Mesendoderm (in vitro differentiated cells): Measurements from ENCODE around the gene C1orf116.

Experiments used
- DNase-seq: peaks from one replicate; pipeline ENCODE4 v3.0.0; 2013
- H2AK5ac ChIP-seq: 2 replicates; pipeline ENCODE4 v1.6.1; 2013; ENCODE audit warnings: low read length, inconsistent platforms
- H2BK120ac ChIP-seq: 2 replicates; pipeline ENCODE4 v1.6.1; 2013; ENCODE audit warnings: low read depth, mild to moderate bottlenecking, low read length, moderate library complexity, mixed read lengths
- H2BK15ac ChIP-seq: replicated peaks from 2 replicates; pipeline ENCODE4 v1.6.1; 2013; ENCODE audit warnings: low read depth, mild to moderate bottlenecking, moderate library complexity
- H2BK5ac ChIP-seq: 2 replicates; pipeline ENCODE4 v1.6.1; 2013; ENCODE audit warnings: low read length, inconsistent platforms
- H3K18ac ChIP-seq: 2 replicates; pipeline ENCODE4 v1.6.1; 2013; ENCODE audit warnings: mild to moderate bottlenecking, low read length, mixed read lengths
- H3K23ac ChIP-seq: one replicate; pipeline ENCODE4 v1.6.1; 2013; ENCODE audit warnings: low read length
- H3K27ac ChIP-seq: 2 replicates; pipeline ENCODE4 v1.5.1; 2013; ENCODE audit warnings: low read depth, mild to moderate bottlenecking, inconsistent platforms, low read length, moderate library complexity
- H3K27me3 ChIP-seq: 2 replicates; pipeline ENCODE4 v1.6.1; 2013; ENCODE audit warnings: low read length, control low read depth, mild to moderate bottlenecking, inconsistent platforms; ENCODE audit not compliant: insufficient read depth, poor library complexity
- H3K36me3 ChIP-seq: 2 replicates; pipeline ENCODE4 v1.6.1; 2013; ENCODE audit warnings: low read length, inconsistent platforms; ENCODE audit not compliant: control insufficient read depth, insufficient read depth
- H3K4ac ChIP-seq: one replicate; pipeline ENCODE4 v1.6.1; 2013; ENCODE audit warnings: low read depth, mild to moderate bottlenecking, low read length, moderate library complexity
- H3K4me1 ChIP-seq: 2 replicates; pipeline ENCODE4 v1.6.1; 2013; ENCODE audit warnings: low read depth, low read length, inconsistent platforms; ENCODE audit not compliant: control insufficient read depth
- H3K4me2 ChIP-seq: 2 replicates; pipeline ENCODE4 v1.6.1; 2013; ENCODE audit warnings: low read length
- H3K4me3 ChIP-seq: 2 replicates; pipeline ENCODE4 v1.5.1; 2013; ENCODE audit warnings: mild to moderate bottlenecking, low read length
- H3K56ac ChIP-seq: one replicate; pipeline ENCODE4 v1.6.1; 2013; ENCODE audit warnings: low read length
- H3K79me1 ChIP-seq: 2 replicates; pipeline ENCODE4 v1.6.1; 2013; ENCODE audit warnings: low read length, inconsistent platforms
- H3K79me2 ChIP-seq: 2 replicates; pipeline ENCODE4 v1.6.1; 2013; ENCODE audit warnings: mild to moderate bottlenecking, low read length; ENCODE audit not compliant: control insufficient read depth, insufficient read depth
- H3K9ac ChIP-seq: 2 replicates; pipeline ENCODE4 v1.6.1; 2013; ENCODE audit warnings: low read length, inconsistent platforms
- H4K5ac ChIP-seq: one replicate; pipeline ENCODE4 v1.6.1; 2013; ENCODE audit warnings: low read length
- H4K8ac ChIP-seq: one replicate; pipeline ENCODE4 v1.6.1; 2013; ENCODE audit warnings: low read depth, mild to moderate bottlenecking, control low read depth, low read length, moderate library complexity
- WGBS: extraction: QIAGEN DNeasy Blood & Tissue Kit; methylation state at CpG from one replicate; pipeline ENCODE4 v1.1.7; 2013; ENCODE audit warnings: low lambda C conversion rate, missing lambda C conversion rate; ENCODE audit not compliant: insufficient coverage; ENCODE audit errors: extremely low coverage; 5-methylcytosine and 5-hydroxymethylcytosine counted together

Gene C1orf116

GRCh38 chr1:207015791-207016190, 16.8 kb downstream of the C1orf116 start:
- no peak overlapping the region for H3K4ac ChIP-seq
- H3K23ac ChIP-seq = no peak overlapping the region
- no peak overlapping the region for H2BK15ac ChIP-seq
- H3K79me2 ChIP-seq = no peaks in the 10 kb centered on the region
- H4K8ac ChIP-seq = no peak overlapping the region
- H3K27me3 ChIP-seq = no peaks in the 10 kb centered on the region
- H3K9ac ChIP-seq = no peak overlapping the region
- H3K4me3 ChIP-seq = no peak overlapping the region
- no peak overlapping the region for H2AK5ac ChIP-seq
- no peak overlapping the region for H3K27ac ChIP-seq
- no peak overlapping the region for H4K5ac ChIP-seq
- no peak overlapping the region for H3K4me2 ChIP-seq
- no peak for DNase-seq
- no peak overlapping the region for H2BK5ac ChIP-seq
- H3K18ac ChIP-seq = no peak overlapping the region
- H2BK120ac ChIP-seq = no peak overlapping the region
- H3K79me1 ChIP-seq = no peaks in the 10 kb centered on the region
- H3K56ac ChIP-seq = no peak overlapping the region
- H3K4me1 ChIP-seq = no peaks in the 10 kb centered on the region
- no CpG with 5 or more reads among the region's 3 CpGs for WGBS
- H3K36me3 ChIP-seq = no peaks in the 10 kb centered on the region

- H2BK15ac ChIP-seq = no peak overlapping the region
- no CpG with 5 or more reads among the region's 3 CpGs for WGBS
Observed at GRCh38 chr1:207014728-207015127, 17.8 kb downstream of the C1orf116 start.

GRCh38 chr1:207013321-207014085, 19.1 kb downstream of the C1orf116 start:
- Histone ChIP-seq H3K4me1 (no peaks in the 10 kb centered on the region), H3K4ac (no peak overlapping the region), H3K4me3 (no peak overlapping the region), H2AK5ac (no peak overlapping the region), H3K9ac (no peak overlapping the region), H3K56ac (no peak overlapping the region), H3K23ac (no peak overlapping the region), H3K36me3 (no peaks in the 10 kb centered on the region), H2BK5ac (no peak overlapping the region), H3K4me2 (no peak overlapping the region), H3K18ac (no peak overlapping the region), H3K27me3 (no peaks in the 10 kb centered on the region), H3K27ac (no peak overlapping the region), H2BK120ac (no peak overlapping the region), H3K79me1 (no peaks in the 10 kb centered on the region), H2BK15ac (no peak overlapping the region), H4K8ac (no peak overlapping the region), H4K5ac (no peak overlapping the region), H3K79me2 (no peaks in the 10 kb centered on the region)
- WGBS = no CpG with 5 or more reads among the region's 6 CpGs
- DNase-seq = no peak

More at GRCh38 chr1:207014728-207015127, 17.8 kb downstream of the C1orf116 start:
- Histone ChIP-seq H3K4me2 (no peak overlapping the region), H3K23ac (no peak overlapping the region), H2AK5ac (no peak overlapping the region), H2BK120ac (no peak overlapping the region), H2BK5ac (no peak overlapping the region), H3K4ac (no peak overlapping the region), H4K5ac (no peak overlapping the region), H3K18ac (no peak overlapping the region), H3K4me1 (no peaks in the 10 kb centered on the region), H3K36me3 (no peaks in the 10 kb centered on the region), H3K27ac (no peak overlapping the region), H3K79me1 (no peaks in the 10 kb centered on the region), H3K27me3 (no peaks in the 10 kb centered on the region), H3K79me2 (no peaks in the 10 kb centered on the region), H4K8ac (no peak overlapping the region), H3K9ac (no peak overlapping the region), H3K56ac (no peak overlapping the region), H3K4me3 (no peak overlapping the region)
- DNase-seq = no peak

- Histone ChIP-seq H3K27me3 (no peaks in the 10 kb centered on the region), H3K4me2 (no peak overlapping the region), H3K79me1 (no peaks in the 10 kb centered on the region), H2BK5ac (no peak overlapping the region), H3K18ac (no peak overlapping the region), H3K23ac (no peak overlapping the region), H2BK15ac (no peak overlapping the region), H2BK120ac (no peak overlapping the region), H4K8ac (no peak overlapping the region), H3K4me3 (no peak overlapping the region), H3K9ac (no peak overlapping the region), H2AK5ac (no peak overlapping the region), H3K56ac (no peak overlapping the region), H3K4me1 (no peaks in the 10 kb centered on the region), H3K27ac (no peak overlapping the region), H4K5ac (no peak overlapping the region), H3K4ac (no peak overlapping the region), H3K79me2 (no peaks in the 10 kb centered on the region), H3K36me3 (no peaks in the 10 kb centered on the region)
- DNase-seq = no peak
- no CpG with 5 or more reads among the region's 2 CpGs for whole genome bisulfite sequencing
Observed at GRCh38 chr1:207010726-207011125, 21.8 kb downstream of the C1orf116 start.

- no peak overlapping the region for H3K27ac ChIP-seq
- no CpG with 5 or more reads among the region's 7 CpGs for WGBS
Observed at GRCh38 chr1:207009945-207010344, 22.6 kb downstream of the C1orf116 start.

More at GRCh38 chr1:207009945-207010344, 22.6 kb downstream of the C1orf116 start:
- H3K4me3 ChIP-seq = no peak overlapping the region
- H3K4me2 ChIP-seq = no peak overlapping the region
- no peak overlapping the region for H3K18ac ChIP-seq
- no peak overlapping the region for H2BK120ac ChIP-seq
- H3K36me3 ChIP-seq = no peaks in the 10 kb centered on the region
- no peak overlapping the region for H3K23ac ChIP-seq
- H2AK5ac ChIP-seq = no peak overlapping the region
- H3K79me2 ChIP-seq = no peaks in the 10 kb centered on the region
- DNase-seq = no peak
- no peaks in the 10 kb centered on the region for H3K79me1 ChIP-seq
- H2BK5ac ChIP-seq = no peak overlapping the region
- H3K9ac ChIP-seq = no peak overlapping the region
- no peak overlapping the region for H4K8ac ChIP-seq
- no peak overlapping the region for H2BK15ac ChIP-seq
- no peak overlapping the region for H3K4ac ChIP-seq
- H3K27me3 ChIP-seq = no peaks in the 10 kb centered on the region
- no peak overlapping the region for H4K5ac ChIP-seq
- H3K56ac ChIP-seq = no peak overlapping the region
- H3K4me1 ChIP-seq = no peaks in the 10 kb centered on the region
